GM19023 (cell line): ENCODE measurements around the gene TRIM65.
"Not testable (repeated sequence)": the region's sequence is repeated elsewhere in the genome, so short reads cannot be mapped to it uniquely, and the experiment has no call there.

Source experiments
- ATAC-seq: cut with Tn5 transposase; IDR thresholded peaks from one replicate; pipeline ENCODE4 v1.9.1; 2021; ENCODE audit warnings: mild to moderate bottlenecking, moderate library complexity; ENCODE audit not compliant: unreplicated experiment

The TRIM65 gene

DNA sequence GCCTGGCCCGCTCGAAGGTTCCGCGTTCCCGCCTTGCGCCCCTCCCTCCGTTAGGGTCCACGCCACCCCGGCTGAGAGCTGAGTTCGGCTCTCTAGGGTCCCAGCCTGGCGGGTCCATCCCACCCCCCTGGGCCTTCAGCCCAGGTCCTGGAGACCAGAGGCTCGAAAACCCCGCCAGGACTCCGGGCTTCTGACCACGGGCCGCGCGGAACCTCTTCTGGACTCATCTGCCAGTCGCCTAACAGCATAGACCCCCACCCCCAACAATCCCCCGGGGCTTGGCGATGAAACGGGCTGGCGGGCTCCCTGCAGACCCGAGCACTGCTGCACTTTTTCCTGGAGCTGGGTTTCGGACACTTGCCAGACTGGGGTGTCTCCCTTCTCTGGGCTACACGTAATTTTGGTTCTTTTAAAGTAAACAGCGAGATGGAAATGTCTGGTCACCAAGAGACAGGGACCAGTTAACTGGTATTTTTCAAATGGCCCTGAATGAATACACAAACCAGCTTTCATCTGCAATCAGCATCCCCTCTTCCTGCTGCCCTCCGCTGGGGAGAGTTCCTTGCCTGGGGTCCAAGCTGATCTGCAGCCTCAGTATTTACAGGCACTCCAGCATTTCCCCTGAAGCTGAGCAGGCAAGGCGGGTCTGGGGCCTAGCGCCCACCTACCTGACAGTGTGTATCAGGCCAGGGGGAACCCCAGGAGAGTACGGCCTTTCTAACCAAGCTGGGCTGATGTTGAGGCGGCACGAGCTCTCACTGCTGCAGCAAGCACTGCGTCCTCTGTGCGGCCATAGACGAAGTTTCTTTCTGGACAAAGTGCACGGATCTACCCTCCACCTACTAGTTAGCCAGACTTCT, 639 bp upstream of the TRIM65 start:
- ATAC-seq, result no peak

GRCh38 chr17:75895370-75896155, 1.2 kb downstream of the TRIM65 start:
- ATAC-seq, result no peak

GRCh38 chr17:75894049-75894733, 2.6 kb downstream of the TRIM65 start:
- no peak for ATAC-seq

GRCh38 chr17:75893305-75894048, 3.3 kb downstream of the TRIM65 start:
- ATAC-seq, result no peak

DNA sequence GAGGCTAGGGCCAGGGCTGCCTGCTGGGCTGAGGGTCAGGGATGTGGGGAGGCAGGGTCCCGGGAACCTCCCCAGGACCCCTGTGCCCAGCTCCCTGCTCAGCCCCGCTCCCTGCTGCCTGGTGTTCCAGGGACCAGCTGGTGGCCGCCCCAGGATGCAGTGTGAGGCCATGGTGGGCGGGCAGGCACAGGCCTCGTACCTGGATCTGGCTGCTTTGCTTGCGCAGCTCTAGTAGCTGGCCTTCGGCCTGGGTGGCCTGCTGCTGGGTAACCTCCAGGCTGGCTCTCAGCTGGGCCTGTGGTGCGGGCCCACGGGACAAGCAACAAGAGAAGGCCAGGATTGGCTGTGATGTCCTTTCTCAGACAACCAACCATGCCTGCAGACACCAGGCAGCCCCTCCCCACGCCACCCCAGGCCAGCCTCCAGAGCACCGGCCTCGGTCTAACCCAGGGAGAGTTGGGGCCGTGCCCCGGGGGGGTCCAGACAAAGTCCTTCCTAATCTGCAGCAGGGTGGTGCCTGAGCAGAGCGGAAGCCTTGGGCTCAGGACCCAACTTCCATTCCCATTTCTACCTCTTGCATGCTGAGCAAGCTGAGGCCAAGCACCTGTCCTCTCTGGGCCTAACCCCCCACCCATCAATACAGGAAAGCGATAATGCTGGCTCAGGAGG, 4.1 kb downstream of the TRIM65 start:
- no peak for ATAC-seq

DNA sequence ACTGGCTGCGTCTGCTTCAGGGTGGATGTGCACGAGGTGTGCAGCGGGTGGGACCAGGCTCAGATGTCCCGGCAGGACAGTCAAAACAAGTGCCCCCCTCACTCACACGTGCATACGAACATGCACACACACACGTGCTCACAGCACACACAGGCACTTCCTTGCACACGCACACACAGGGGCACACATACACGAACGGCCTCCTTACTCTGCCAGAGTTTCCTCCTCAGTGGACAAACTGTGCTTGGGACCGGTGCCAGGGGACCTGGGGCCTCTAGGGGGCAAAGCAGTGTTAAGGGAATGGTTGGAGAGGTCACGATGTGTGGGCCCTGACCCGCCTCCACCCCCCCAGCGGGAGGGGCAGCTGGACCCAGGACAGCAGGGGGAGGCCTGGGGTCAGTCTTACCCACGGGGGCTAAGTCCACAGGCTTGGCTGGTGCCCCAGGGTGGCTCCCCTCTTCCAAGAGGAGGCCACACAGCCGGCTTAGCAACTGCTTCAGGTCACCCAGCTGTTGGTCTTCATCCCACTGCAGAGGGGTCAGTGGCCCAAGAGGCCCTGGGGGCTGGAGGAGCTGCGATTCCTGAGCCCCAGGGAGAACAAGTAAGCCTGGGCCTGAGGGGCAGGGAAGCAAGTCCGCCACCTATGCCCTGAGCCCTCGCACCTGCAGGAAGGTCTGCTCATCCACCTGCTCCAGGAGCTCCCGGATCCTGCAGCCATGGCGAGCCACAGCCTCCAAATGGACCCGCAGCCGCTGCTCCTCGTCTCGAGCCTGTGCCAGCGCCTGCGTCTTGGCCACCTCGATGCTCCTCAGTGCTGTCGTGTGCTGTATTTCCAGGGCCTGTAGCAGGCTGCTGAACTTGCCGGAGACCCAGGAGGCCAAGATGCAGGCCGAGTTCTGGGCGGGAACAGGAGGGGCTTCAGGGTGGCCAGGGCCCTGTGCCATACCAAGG, 4.9 kb downstream of the TRIM65 start:
- ATAC-seq, result no peak

- no peak for ATAC-seq
Measured at GRCh38 chr17:75891022-75891604, 5.6 kb downstream of the TRIM65 start.

DNA sequence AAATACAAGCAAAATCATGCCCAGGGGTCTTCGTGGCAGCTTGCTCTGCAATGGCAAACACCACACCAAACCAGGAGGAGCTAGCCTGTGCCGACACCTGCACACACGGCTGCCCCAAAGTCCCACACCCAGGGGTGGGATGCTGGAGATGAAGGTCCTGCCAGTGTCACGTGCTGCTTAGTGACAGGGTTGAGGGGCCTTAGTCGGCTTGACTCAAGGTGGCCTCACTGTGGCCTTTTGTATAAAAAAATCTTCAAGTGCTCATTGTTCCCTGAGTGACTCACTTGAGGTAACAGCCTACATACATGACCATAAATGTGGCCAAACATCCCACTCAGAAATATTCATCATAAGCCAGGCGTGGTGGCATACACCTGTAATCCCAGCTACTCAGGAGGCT, 7.3 kb downstream of the TRIM65 start:
- no peak for ATAC-seq

DNA sequence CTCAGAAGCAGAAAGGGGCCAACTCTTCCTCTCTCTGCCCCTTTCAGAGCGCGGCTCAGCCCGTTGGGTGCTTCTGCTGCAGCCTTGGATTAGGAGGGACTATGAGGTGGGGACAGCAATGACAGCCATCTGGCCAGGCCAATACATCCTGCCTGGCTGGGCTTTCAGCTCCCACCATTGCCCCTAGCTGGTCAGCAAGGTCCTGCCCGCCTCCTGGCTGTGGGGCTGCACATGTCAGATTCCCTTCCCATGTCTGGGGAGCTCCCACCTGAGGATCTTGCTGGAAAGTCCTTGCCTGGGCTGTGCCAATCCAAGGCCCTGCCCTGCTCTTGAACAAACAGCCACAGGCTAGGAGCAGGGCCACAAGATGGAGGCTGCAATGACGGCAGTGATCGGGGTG, 8.3 kb downstream of the TRIM65 start:
- ATAC-seq, result no peak

- not testable (repeated sequence) for ATAC-seq
Measured at GRCh38 chr17:75885860-75886259, 10.9 kb downstream of the TRIM65 start.

DNA sequence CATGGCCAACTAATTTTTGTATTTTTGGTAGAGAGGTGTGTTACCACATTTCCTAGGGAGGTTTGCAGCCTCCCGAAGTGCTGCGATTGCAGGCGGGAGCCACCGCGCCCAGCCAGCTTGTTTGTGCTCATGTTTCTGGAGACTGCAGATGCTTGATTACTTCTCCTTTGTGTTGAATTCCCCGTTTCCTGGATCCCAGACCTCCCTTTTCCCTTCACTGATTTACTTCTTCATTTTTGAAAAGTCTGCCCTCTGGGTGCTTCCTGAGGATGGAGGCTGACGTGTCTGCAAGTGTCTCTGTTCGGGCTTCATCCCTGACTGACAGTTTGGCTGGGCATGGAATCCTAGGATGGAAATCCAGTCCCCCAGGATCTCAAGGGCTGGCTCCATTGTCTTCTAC, 11.3 kb downstream of the TRIM65 start:
- ATAC-seq, result no peak

DNA sequence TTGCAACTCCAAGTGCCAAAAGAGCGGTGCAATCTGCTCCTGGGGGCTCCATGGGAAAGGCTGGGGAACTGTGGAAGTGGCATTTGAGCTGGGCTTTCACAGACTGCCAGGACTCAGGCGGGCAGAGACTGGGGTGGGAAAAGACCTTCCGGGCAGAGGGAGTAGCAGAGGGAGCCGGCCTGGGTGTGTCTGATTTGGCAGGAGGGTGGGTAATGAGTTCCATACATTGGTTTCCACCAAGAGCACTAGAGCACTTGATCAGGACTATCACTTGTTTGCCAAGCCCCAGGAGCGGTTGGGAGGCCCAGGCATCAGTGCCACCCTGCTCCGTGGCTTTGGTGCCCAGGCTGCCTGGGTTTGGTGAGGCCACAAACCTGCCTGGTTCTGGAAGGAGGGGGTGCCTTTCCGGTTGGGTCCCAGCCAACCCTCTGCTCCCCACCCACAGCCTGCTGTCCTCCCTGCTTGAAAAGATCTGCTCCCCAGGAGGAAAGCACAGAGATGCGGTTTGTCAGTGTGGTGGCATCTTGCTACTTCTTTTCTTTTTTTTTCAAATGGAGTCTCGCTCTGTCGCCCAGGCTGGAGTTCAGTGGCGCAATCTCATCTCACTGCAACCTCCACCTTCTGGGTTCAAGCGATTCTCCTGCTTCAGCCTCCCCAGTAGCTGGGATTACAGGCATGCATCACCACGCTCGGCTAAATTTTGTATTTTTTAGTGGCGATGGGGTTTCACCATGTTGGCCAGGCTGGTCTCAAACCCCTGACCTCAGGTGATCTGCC, 14.9 kb downstream of the TRIM65 start:
- no peak for ATAC-seq

DNA sequence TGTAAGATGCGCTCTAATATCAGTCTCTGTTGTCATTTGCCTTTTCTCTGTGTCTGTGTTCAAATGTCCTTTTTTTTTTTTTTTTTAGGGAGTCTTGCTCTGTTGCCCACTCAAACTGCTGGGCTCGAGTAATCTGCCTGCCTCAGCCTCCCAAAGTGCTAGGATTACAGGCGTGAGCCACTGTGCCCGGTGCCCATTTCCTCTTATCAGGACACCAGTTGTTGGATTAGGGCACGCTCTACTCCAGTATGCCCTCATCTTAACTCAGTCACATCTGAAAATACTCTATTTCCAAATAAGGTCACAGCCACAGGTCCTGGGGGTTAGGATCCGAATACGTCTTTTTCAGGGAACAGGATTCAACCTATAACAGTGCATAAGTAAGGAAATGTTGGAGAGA, 16.5 kb downstream of the TRIM65 start:
- ATAC-seq, result no peak

GRCh38 chr17:75878174-75878998, 18.4 kb downstream of the TRIM65 start, which contains the start of gene TRIM47:
TSS of gene TRIM47 (minus strand) at chr17:75878581. CDS start at chr17:75878548, 33 bp downstream.
- no peak for ATAC-seq

DNA sequence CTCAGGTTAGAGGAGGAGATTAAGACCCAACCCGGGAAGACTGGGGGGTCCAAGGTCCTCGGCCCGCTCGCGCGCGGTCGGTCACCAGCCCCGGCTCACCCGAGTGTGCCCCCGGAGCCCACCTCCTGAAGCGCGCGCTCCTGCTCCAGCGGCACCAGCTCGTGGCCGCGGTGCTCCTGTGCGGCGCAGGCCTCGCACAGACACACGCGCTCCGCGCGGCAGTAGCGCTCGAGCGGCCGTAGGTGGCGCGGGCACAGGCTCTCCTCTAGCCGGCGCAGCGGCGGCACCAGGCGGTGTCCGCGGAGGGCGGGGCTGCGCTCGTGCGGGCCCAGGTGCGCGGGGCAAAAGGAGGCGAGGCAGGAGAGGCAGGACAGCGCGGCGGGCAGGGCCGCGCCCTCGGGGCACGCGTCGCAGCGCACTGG, 19.0 kb downstream of the TRIM65 start:
- ATAC-seq, result no peak

GRCh38 chr17:75876938-75877751, 19.6 kb downstream of the TRIM65 start:
- no peak for ATAC-seq
